IMR-90 (cell line): ENCODE results near the gene RBBP8. TPM values are rescaled to one million over a fixed set of nuclear protein-coding genes. Genes with fewer than 3 reads are reported as not detected.

Experiments
- ATAC-seq: fragments of 200-7000 bp; cut with Tn5 transposase; 2 replicates; pipeline ENCODE4 v1.9.1; 2020; ENCODE audit warnings: low read depth, mild to moderate bottlenecking, moderate library complexity
- BruUV-seq: library from RNA; stranded (reverse); fragments of 400-500 nt; replicated peaks from 2 replicates; lab custom pipeline; 2021; lab: Mats Ljungman, UMichigan
- CTCF ChIA-PET: fragments of 300-600 bp; formaldehyde crosslinking; extraction: SDS; loops from one replicate; lab custom pipeline; 2021; ENCODE audit warnings: antibody characterized with exemption; lab: Yijun Ruan, JAX
- POLR2A ChIA-PET: fragments of 300-600 bp; sonication (Branson Sonifier 250); formaldehyde crosslinking; loops from one replicate; lab custom pipeline; 2022; ENCODE audit warnings: antibody characterized with exemption; ENCODE audit not compliant: unreplicated experiment; lab: Charles Lee
- DNase-seq: peaks from one replicate; pipeline ENCODE4 v3.0.0; 2013
- H2AFZ ChIP-seq: replicated peaks from 2 replicates; pipeline ENCODE3; 2013; ENCODE audit warnings: low read length, mild to moderate bottlenecking; ENCODE audit not compliant: poor library complexity
- H2AK5ac ChIP-seq: 2 replicates; pipeline ENCODE4 v1.6.1; 2013; ENCODE audit warnings: low read depth, low read length, inconsistent platforms
- H2AK9ac ChIP-seq: replicated peaks from 2 replicates; pipeline ENCODE3; 2013; ENCODE audit warnings: mild to moderate bottlenecking, low read depth, low read length, moderate library complexity; ENCODE audit not compliant: poor library complexity
- H2BK120ac ChIP-seq: 2 replicates; pipeline ENCODE4 v1.6.1; 2013; ENCODE audit warnings: low read depth, low read length, inconsistent platforms
- H2BK15ac ChIP-seq: 3 replicates; pipeline ENCODE4 v1.6.1; 2013; ENCODE audit warnings: low read depth, low read length, inconsistent platforms
- H2BK20ac ChIP-seq: 2 replicates; pipeline ENCODE4 v1.6.1; 2013; ENCODE audit warnings: low read depth, mild to moderate bottlenecking, inconsistent platforms, low read length, moderate library complexity
- H2BK5ac ChIP-seq: 2 replicates; pipeline ENCODE4 v1.6.1; 2013; ENCODE audit warnings: mild to moderate bottlenecking, low read depth, low read length, inconsistent platforms; ENCODE audit not compliant: poor library complexity, severe bottlenecking
- H3K14ac ChIP-seq: replicated peaks from 2 replicates; pipeline ENCODE4 v1.6.1; 2013; ENCODE audit warnings: low read depth, low read length, inconsistent platforms
- H3K18ac ChIP-seq: 2 replicates; pipeline ENCODE4 v1.6.1; 2013; ENCODE audit warnings: low read depth, low read length, control low read depth
- H3K23ac ChIP-seq: 2 replicates; pipeline ENCODE4 v1.6.1; 2013; ENCODE audit warnings: low read depth, low read length, inconsistent platforms
- H3K27ac ChIP-seq: 2 replicates; pipeline ENCODE4 v1.5.1; 2013; ENCODE audit warnings: mild to moderate bottlenecking, control low read depth, low read length; ENCODE audit not compliant: insufficient read depth
- H3K27me3 ChIP-seq: 2 replicates; pipeline ENCODE4 v1.6.1; 2013; ENCODE audit warnings: low read length; ENCODE audit not compliant: control insufficient read depth, insufficient read depth
- H3K36me3 ChIP-seq: 2 replicates; pipeline ENCODE4 v1.6.1; 2013; ENCODE audit warnings: low read length, mixed read lengths; ENCODE audit not compliant: control insufficient read depth, insufficient read depth
- H3K4ac ChIP-seq: 2 replicates; pipeline ENCODE4 v1.6.1; 2013; ENCODE audit warnings: low read depth, low read length, inconsistent platforms
- H3K4me1 ChIP-seq: 2 replicates; pipeline ENCODE4 v1.6.1; 2013; ENCODE audit warnings: low read length, mixed read lengths; ENCODE audit not compliant: control insufficient read depth, insufficient read depth
- H3K4me2 ChIP-seq: 2 replicates; pipeline ENCODE4 v1.6.1; 2013; ENCODE audit warnings: low read depth, mild to moderate bottlenecking, control low read depth, low read length, moderate library complexity
- H3K4me3 ChIP-seq: 2 replicates; pipeline ENCODE4 v1.5.1; 2013; ENCODE audit warnings: low read depth, mild to moderate bottlenecking, control low read depth, low read length, moderate library complexity; ENCODE audit not compliant: insufficient read depth
- H3K56ac ChIP-seq: 2 replicates; pipeline ENCODE4 v1.6.1; 2013; ENCODE audit warnings: low read length, inconsistent platforms; ENCODE audit not compliant: insufficient read depth; ENCODE audit errors: extremely low read depth
- H3K79me1 ChIP-seq, 2 experiments: 2 replicates each; pipeline ENCODE4 v1.6.1; 2013; ENCODE audit warnings: low read length in 2 of 2, inconsistent platforms in 1 of 2, low read depth in 1 of 2
- H3K9ac ChIP-seq: 2 replicates; pipeline ENCODE4 v1.6.1; 2013; ENCODE audit warnings: low read depth, low read length, control low read depth
- H3K9me1 ChIP-seq: 2 replicates; pipeline ENCODE4 v1.6.1; 2013; ENCODE audit warnings: low read length, inconsistent platforms; ENCODE audit not compliant: insufficient read depth
- H3K9me3 ChIP-seq: 2 replicates; pipeline ENCODE4 v1.6.1; 2013; ENCODE audit warnings: low read length; ENCODE audit not compliant: control insufficient read depth, insufficient read depth
- H4K20me1 ChIP-seq: 2 replicates; pipeline ENCODE4 v1.6.1; 2013; ENCODE audit warnings: low read length, inconsistent platforms; ENCODE audit not compliant: insufficient read depth
- H4K5ac ChIP-seq: 2 replicates; pipeline ENCODE4 v1.6.1; 2013; ENCODE audit warnings: mild to moderate bottlenecking, low read depth, low read length, control low read depth
- H4K8ac ChIP-seq, 2 experiments: 2 replicates each; pipeline ENCODE4 v1.6.1; 2013; ENCODE audit warnings: low read depth in 2 of 2, low read length in 2 of 2, control low read depth in 1 of 2, inconsistent platforms in 1 of 2
- H4K91ac ChIP-seq: 2 replicates; pipeline ENCODE4 v1.6.1; 2013; ENCODE audit warnings: low read depth, low read length, inconsistent platforms; ENCODE audit not compliant: insufficient read depth
- BHLHE40 ChIP-seq: fragments of 150-350 bp; IDR thresholded peaks from 2 replicates; pipeline ENCODE4 v1.6.1; 2016; ENCODE audit warnings: mild to moderate bottlenecking, low read depth, low read length
- CEBPB ChIP-seq: IDR thresholded peaks from 2 replicates; pipeline ENCODE4 v1.6.1; 2012; ENCODE audit warnings: low read depth, low read length, improper control_type of control experiment
- FOS ChIP-seq: fragments of 150-350 bp; IDR thresholded peaks from 2 replicates; pipeline ENCODE4 v1.6.1; 2016; ENCODE audit warnings: low read depth, low read length
- NFE2L2 ChIP-seq: fragments of 150-350 bp; IDR thresholded peaks from 2 replicates; pipeline ENCODE4 v1.6.1; 2016; ENCODE audit warnings: low read depth, mild to moderate bottlenecking, low read length
- POLR2A ChIP-seq: IDR thresholded peaks from 2 replicates; pipeline ENCODE4 v1.6.1; 2012; ENCODE audit warnings: mild to moderate bottlenecking, low read depth, low read length
- RFX5 ChIP-seq: IDR thresholded peaks from 2 replicates; pipeline ENCODE4 v1.8.0; 2012; ENCODE audit warnings: low read depth, mild to moderate bottlenecking, low read length, moderate library complexity
- WGBS, 2 experiments: methylation state at CpG; one replicate each; pipeline versions ENCODE4 v1.1.5 to v1.1.7; 2013; ENCODE audit warnings: missing lambda C conversion rate in 2 of 2; ENCODE audit not compliant: insufficient read length in 1 of 2; ENCODE audit errors: extremely low coverage in 2 of 2; 5-methylcytosine and 5-hydroxymethylcytosine counted together
- dilution Hi-C: fragments of 300-500 bp; cut with HindIII; formaldehyde crosslinking; loops from one replicate; pipeline ENCODE4 v1.14.3; 2018; ENCODE audit warnings: low sequenced_read_pairs; ENCODE audit not compliant: unreplicated experiment
- in situ Hi-C: fragments of 300-500 bp; cut with MboI; formaldehyde crosslinking; loops from 3 replicates; pipeline ENCODE4 v1.14.3; 2019; ENCODE audit warnings: low sequenced_read_pairs, inconsistent platforms, mixed read lengths
- intact Hi-C: fragments of 100-400 bp; cut with micrococcal nuclease; formaldehyde crosslinking; loops from 2 replicates; pipeline ENCODE4 v1.10.0; 2022
- polyA plus RNA-seq, 3 experiments: library from polyadenylated mRNA; depleted of rRNA; stranded (reverse); fragments of >200 nt; gene quantifications; 2 replicates each; pipeline ENCODE4 v1.2.3, GENCODE V29; 2012; ENCODE audit warnings: low replicate concordance in 1 of 3
- total RNA-seq: library from RNA; depleted of rRNA; stranded (reverse); fragments of >200 nt; gene quantifications from 2 replicates; pipeline ENCODE4 v1.2.3, GENCODE V29; 2012

RBBP8 gene
- total and polyA plus RNA-seq, 2 of the 4 experiments (the other 2 are of a cell fraction) = 12.0 to 21.1 TPM

- no peak overlapping the region for H3K23ac ChIP-seq
- no peak overlapping the region for H2BK5ac ChIP-seq
- intact Hi-C loops (no loop called here), in situ Hi-C loops (no loop called here), dilution Hi-C loops (no loop called here)
- no peak overlapping the region for H4K8ac ChIP-seq
- H2BK15ac ChIP-seq = no peak overlapping the region
- no peaks in the 10 kb centered on the region for H3K9me1 ChIP-seq
- no peak overlapping the region for H3K14ac ChIP-seq
- H3K4me3 ChIP-seq = no peak overlapping the region
- H2BK20ac ChIP-seq = no peak overlapping the region
- no peaks in the 10 kb centered on the region for H3K79me1 ChIP-seq
- H3K27me3 ChIP-seq = no peaks in the 10 kb centered on the region
- no peak overlapping the region for H2AFZ ChIP-seq
- H3K27ac ChIP-seq = no peak overlapping the region
- H3K18ac ChIP-seq = no peak overlapping the region
- no peak overlapping the region for H2BK120ac ChIP-seq
- no peaks in the 10 kb centered on the region for H3K9me3 ChIP-seq
- no peak overlapping the region for H2AK5ac ChIP-seq
- no peaks in the 10 kb centered on the region for H3K4me1 ChIP-seq
- H4K20me1 ChIP-seq = no peaks in the 10 kb centered on the region
- no peak overlapping the region for H2AK9ac ChIP-seq
- no peak for ATAC-seq
- no peak overlapping the region for H4K91ac ChIP-seq
- no peak overlapping the region for H3K9ac ChIP-seq
- no peaks in the 10 kb centered on the region for H3K36me3 ChIP-seq
- no peak overlapping the region for H4K5ac ChIP-seq
- WGBS, 2 experiments = no CpG with 5 or more reads among the region's 1 CpG
- ChIA-PET CTCF (no interaction called here), POLR2A (no interaction called here)
- no peak overlapping the region for H3K4me2 ChIP-seq
- TF ChIP-seq NFE2L2 (no peak), CEBPB (peak; percentile 70), FOS (no peak), RFX5 (no peak), POLR2A (no peak), BHLHE40 (no peak)
- no peak for DNase-seq
- no peak overlapping the region for H3K4ac ChIP-seq
- no peak overlapping the region for H3K56ac ChIP-seq
- BruUV-seq = no TSS peak
These were observed 21.0 kb upstream of the RBBP8 start for GRCh38 chr18:22912149-22912548.
